Kidney tubule cell (primary cell): ENCODE measurements around the gene FGD4.

Source experiments
- DNase-seq: peaks from one replicate; pipeline ENCODE4 v3.0.0-alpha.2; 2018; ENCODE audit warnings: low spot score

The FGD4 gene

GRCh38 chr12:32457251-32458025 is 58.1 kb downstream of the FGD4 start:
- DNase-seq: no peak

- DNase-seq: no peak
Measured at GRCh38 chr12:32460638-32461037, 61.3 kb downstream of the FGD4 start.

- DNase-seq: no peak
Measured at GRCh38 chr12:32462908-32463307, 63.5 kb downstream of the FGD4 start.

GRCh38 chr12:32466187-32466586 is 66.8 kb downstream of the FGD4 start:
- no peak for DNase-seq

GRCh38 chr12:32466986-32467711 is 67.8 kb downstream of the FGD4 start:
- no peak for DNase-seq

GRCh38 chr12:32467959-32468863 is 68.9 kb downstream of the FGD4 start:
- DNase-seq: no peak

GRCh38 chr12:32470936-32471470 is 71.6 kb downstream of the FGD4 start:
- no peak for DNase-seq

GRCh38 chr12:32471591-32472001 is 72.2 kb downstream of the FGD4 start:
- peak; percentile 81 for DNase-seq

- no peak for DNase-seq
Measured at GRCh38 chr12:32475724-32476123, 76.4 kb downstream of the FGD4 start.

GRCh38 chr12:32476446-32476845 is 77.1 kb downstream of the FGD4 start:
- DNase-seq: no peak

GRCh38 chr12:32477714-32478113 is 78.4 kb downstream of the FGD4 start:
- DNase-seq: peak; percentile 55

- DNase-seq: no peak
Measured at GRCh38 chr12:32478166-32478565, 78.8 kb downstream of the FGD4 start.

- peak; percentile 80 for DNase-seq
Measured at GRCh38 chr12:32478858-32479725, 79.7 kb downstream of the FGD4 start.

GRCh38 chr12:32482226-32482625 is 82.9 kb downstream of the FGD4 start:
- DNase-seq: no peak

- DNase-seq: no peak
Measured at GRCh38 chr12:32483499-32483898, 84.1 kb downstream of the FGD4 start.

GRCh38 chr12:32483993-32484392 is 84.6 kb downstream of the FGD4 start:
- no peak for DNase-seq

GRCh38 chr12:32486158-32486557 is 86.8 kb downstream of the FGD4 start:
- DNase-seq: peak; percentile 60

GRCh38 chr12:32488132-32488531 is 88.8 kb downstream of the FGD4 start:
- DNase-seq: no peak

- DNase-seq: no peak
Measured at GRCh38 chr12:32489070-32489469, 89.7 kb downstream of the FGD4 start.

- DNase-seq: no peak
Measured at GRCh38 chr12:32490801-32491200, 91.4 kb downstream of the FGD4 start.

- DNase-seq: peak; percentile 78
Measured at GRCh38 chr12:32493282-32493681, 93.9 kb downstream of the FGD4 start.
